ENCODE data around the gene ZSCAN2.

ZSCAN2 gene

GRCh38 chr15:84671211-84671610, 70.4 kb downstream of the ZSCAN2 start:
- no peaks in the 10 kb centered on the region for H3K4me1 ChIP-seq
- no peak for DNase-seq
- no peaks in the 10 kb centered on the region for H3K9me3 ChIP-seq
- no peaks in the 10 kb centered on the region for H3K27me3 ChIP-seq
- TF ChIP-seq CTCF (IDR thresholded peaks at IDR 0.05; ENCODE audit: low read depth, low read length), result no peak
- no peak overlapping the region for H3K4me3 ChIP-seq (ENCODE audit: low read depth, low read length)
- H3K36me3 ChIP-seq, result peaks cover 41% of the 10 kb centered on the region
